ENCODE results near the gene PTAFR.

The PTAFR gene

DNA sequence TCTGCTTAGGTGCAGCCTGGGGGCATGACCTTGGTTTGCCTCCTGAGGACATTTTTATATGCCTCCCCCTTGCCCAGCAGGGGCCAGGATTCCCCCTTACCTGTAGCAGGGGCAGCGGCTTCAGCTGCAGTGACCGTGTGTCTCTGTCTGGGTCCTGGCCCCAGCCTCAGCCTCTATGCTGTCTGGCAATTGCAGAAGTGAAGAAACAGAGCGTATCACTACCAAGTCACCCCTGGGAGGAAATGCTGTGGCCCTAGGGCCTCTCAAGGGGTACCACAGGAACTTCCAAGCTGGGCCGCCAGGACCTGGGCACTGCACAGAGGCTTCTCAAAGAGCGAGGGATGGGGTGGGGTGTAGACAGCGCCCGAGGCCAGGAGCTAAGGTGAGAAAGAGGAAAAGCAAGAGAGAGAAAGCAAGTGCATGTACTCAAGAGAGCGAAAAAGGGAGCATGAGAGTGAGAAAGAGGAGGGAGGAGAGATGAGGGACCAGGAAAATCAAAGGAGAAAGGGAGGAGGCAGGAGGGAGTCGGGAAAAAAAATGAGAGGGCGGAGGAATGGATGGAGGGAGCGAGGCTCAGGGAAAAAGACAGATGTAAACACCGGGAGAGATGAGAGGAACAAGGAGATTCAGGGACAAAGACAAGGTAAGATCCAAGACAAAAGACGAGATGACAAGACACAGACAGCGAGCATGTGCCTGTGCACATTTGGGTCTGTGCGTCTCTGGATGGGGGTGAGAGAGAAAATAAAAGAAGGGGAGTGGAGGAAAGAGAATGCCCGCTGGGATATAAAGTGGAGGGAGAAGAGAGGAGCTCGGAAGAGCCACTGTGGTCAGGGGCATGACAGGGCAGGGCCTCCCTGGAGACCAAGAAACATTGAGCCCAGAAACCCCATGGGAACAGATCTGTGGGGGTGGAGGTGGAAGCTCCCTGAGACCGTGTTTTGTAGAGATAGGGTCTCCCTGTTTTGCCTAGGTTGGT is at the start of gene PTAFR:
PTAFR (minus strand) TSS at position 199 of the 979 bp plus-strand sequence. CDS start 25,669 bp downstream, outside the sequence.
- no peak for DNase-seq (ENCODE audit: low spot score)

DNA sequence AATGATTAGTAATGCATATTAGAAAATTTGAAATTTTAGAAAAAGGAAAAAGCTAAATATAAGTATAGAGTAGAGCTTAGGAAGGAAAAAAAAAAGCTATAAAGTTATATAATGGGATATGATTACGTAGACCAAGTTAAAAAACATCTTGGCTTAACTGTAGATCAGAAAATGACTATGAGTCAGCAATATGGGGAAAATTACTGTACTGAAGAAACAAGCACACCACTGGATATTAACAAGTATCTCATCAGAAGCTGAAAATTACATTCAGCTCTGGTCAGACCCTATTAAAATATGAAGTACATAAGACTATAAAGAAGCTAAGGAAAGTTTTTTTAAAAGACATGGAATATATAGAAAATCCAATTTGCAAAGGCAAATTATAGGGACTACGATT is 36.8 kb upstream of the PTAFR start:
- DNase-seq (ENCODE audit: low spot score): peak; percentile 55

DNA sequence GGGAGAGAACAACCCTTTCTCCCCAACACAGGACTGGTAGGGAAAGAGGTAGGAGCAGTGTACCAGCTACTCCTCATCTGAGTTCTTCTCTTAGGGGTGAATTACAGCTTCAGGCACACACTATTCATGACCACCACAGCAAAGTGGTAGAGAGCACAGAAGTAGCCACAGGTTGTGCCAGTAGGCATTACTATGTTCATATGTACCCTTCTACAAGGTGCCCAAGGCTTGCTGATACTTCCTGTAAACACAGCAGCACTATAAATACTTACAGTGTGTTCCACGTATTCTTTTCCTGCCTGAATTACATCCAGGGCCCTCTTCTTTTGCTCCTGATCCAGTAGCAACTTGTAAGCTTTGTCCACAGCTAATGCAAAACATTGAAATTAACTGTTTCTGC is 33.2 kb upstream of the PTAFR start:
- no peak for DNase-seq (ENCODE audit: low spot score)

GRCh38 chr1:28208818-28209441 is 32.4 kb upstream of the PTAFR start:
- DNase-seq (ENCODE audit: low spot score): peak; percentile 58

DNA sequence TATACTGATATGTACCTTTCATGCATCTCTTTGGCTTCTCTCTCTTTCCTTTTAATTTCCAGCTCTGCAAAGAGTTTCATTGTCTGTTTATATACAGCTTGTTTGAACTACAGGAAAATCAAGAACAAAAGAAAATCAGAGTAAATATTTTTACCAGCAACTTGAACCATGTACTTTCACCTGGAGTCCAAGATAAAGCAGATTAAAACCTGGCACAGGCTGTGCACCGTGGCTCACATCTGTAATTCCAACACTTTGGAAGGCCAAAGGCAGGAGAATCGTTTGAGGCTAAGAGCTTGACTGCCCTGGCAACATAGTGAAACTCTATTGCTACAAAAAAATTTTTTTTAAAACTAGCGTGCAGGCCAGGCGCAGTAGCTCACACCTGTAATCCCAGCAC is 28.8 kb upstream of the PTAFR start:
- DNase-seq (ENCODE audit: low spot score): no peak

GRCh38 chr1:28200234-28200873 is 23.9 kb upstream of the PTAFR start:
- DNase-seq (ENCODE audit: low spot score): no peak

- no peak for DNase-seq (ENCODE audit: low spot score)
Measured at GRCh38 chr1:28199328-28200233, 23.1 kb upstream of the PTAFR start.

- DNase-seq (ENCODE audit: low spot score): no peak
Measured at GRCh38 chr1:28197682-28198415, 21.4 kb upstream of the PTAFR start.

DNA sequence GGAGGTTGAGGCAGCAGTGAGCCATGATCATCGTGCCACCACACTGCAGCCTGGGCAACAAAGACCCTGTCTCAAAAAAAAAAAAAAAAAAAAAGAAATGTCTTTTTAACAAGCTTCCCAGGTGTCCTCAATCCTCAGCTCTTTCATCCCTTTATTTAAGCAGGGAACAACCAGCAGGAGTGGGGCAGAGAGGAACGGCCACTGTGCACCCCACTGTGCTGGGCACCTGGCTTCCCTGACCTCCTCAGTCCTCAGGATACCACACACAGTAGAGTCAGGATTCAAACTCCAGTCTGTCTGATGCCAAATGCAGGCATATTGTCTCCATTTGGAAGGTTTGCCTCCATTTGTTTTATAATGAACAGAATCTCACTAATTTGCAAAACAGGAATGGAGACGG is 19.8 kb upstream of the PTAFR start:
- no peak for DNase-seq (ENCODE audit: low spot score)

- DNase-seq (ENCODE audit: low spot score): no peak
Measured at GRCh38 chr1:28195780-28196179, 19.3 kb upstream of the PTAFR start.

- no peak for DNase-seq (ENCODE audit: low spot score)
Measured at GRCh38 chr1:28194326-28195035, 18.0 kb upstream of the PTAFR start.

DNA sequence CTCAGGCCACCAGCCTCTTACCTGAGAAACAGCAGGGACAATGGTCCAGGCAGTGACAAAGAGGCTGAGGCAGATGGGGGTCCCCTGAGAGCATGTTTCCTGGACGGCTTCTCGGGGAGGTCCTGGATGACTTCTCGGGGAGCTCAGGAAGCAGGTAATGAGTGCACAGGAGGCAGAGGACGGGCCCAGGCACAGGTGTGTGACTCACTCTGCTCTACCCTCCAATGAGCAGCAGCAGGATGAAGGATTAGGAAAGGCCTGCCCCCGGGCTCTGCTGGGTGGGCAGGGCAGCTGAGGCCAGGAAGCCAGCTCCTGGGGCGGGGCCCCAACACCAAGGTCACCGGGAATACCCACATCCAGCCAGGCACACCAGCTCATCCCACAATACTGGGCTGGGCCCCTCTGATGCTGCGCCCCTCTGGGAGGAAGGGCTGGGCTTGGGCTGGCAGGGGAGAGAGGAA is 17.2 kb upstream of the PTAFR start:
- DNase-seq (ENCODE audit: low spot score): no peak

DNA sequence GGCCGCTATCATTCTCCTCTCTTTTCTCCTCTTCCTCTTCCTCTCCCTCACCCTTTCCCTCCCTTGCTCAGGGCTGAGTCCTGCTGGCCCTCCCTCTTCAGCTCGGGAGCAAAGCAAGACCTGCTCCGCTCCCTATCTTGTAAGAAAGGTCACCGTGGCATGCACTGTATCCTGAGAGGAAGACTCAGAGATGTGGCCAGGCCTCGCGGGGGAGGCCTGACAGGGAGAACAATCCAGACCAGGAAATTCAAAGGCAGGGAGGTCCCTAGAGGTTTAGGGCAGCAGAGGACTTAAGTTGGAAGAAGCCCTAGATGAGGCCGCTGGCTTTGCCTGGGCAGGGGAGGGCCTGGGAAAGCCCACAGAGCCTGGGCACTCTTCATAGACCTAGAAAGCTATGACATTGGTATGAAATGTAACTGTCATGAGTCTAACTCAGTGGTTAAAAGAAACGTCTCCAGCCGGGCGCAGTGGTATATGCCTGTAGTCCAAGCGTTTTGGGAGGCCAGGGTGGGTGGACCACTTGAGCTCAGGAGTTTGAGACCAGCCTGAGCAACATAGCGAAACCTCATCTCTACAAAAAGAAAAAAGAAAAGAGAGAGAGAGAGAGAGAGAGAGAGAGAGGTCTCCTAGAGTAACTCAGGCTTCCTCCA is 14.6 kb upstream of the PTAFR start:
- no peak for DNase-seq (ENCODE audit: low spot score)

- no peak for DNase-seq (ENCODE audit: low spot score)
Measured at GRCh38 chr1:28190337-28190979, 14.0 kb upstream of the PTAFR start.

DNA sequence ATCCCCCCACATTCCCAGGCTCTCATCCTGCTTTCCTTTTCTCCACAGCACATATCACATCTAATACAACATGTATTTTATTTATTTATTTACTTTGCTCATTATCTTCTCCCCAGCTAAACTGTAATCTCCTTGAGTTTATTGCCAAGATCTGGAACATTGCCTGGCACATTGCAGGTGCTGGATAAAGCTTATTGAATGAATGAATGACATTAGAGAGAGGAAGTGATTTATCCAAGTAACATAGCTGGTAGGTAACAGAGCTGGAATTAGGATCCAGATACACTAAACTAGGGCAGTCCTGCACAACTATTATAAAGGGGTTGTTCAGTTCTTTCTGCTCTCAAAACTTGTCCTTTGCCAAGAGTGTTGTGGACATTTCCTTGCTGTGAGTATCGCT is 8.6 kb upstream of the PTAFR start:
- DNase-seq (ENCODE audit: low spot score): no peak

GRCh38 chr1:28180306-28181305 is 4.1 kb upstream of the PTAFR start:
- no peak for DNase-seq (ENCODE audit: low spot score)

DNA sequence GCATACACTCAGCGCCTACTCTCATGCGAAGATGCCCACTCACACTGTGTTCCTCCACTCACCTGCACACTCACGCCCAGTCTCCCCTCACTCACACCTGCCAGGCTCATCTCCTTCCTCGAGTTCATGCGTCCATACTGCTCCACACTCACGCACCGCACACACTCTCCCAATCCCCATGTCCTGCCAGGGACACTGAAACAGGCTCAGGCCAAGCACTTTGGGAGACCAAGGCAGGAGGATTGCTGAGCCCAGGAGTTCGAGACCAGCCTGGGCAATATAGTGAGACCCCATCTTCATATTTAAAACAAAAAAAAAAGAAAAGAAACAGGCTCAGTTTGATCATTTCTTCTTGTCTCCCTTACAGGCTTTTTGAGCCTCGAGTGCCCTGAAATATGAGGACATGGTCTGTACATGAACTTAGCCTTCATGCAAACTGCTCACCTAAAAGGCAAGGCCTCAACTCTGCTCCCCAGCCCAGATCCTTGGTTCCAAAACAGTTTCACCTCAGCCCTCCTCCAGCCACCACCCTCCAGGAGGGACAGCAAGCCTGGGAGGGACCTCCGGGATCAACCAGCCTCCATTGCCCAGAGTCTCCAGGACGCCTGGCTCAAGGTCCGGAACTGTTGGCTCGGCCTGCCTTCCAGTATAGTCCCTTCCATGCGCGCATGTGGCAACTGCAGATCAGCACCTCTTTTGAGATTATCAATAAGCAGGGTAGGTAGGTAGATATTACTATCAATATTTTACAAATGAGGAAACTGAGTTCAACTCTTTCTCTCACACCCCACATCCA is 2.4 kb upstream of the PTAFR start:
- DNase-seq (ENCODE audit: low spot score): no peak
